IPS-20b (cell line): Measurements from ENCODE around the gene ATP5MC3.

ENCODE experiments used
- H3K27ac ChIP-seq: one replicate; pipeline ENCODE4 v1.5.1; 2013; ENCODE audit warnings: low read length
- H3K27me3 ChIP-seq: 2 replicates; pipeline ENCODE4 v1.6.1; 2013; ENCODE audit warnings: mild to moderate bottlenecking, low read length, inconsistent platforms; ENCODE audit not compliant: insufficient read depth
- H3K36me3 ChIP-seq: 2 replicates; pipeline ENCODE4 v1.6.1; 2013; ENCODE audit warnings: low read depth, mild to moderate bottlenecking, inconsistent platforms, low read length, moderate library complexity; ENCODE audit not compliant: insufficient read depth
- H3K4me1 ChIP-seq: 2 replicates; pipeline ENCODE4 v1.6.1; 2013; ENCODE audit warnings: mild to moderate bottlenecking, control low read depth, inconsistent platforms, low read length, moderate library complexity; ENCODE audit not compliant: insufficient read depth
- H3K4me3 ChIP-seq: 2 replicates; pipeline ENCODE4 v1.5.1; 2013; ENCODE audit warnings: mild to moderate bottlenecking, low read length, inconsistent platforms
- H3K9ac ChIP-seq: 2 replicates; pipeline ENCODE4 v1.6.1; 2013; ENCODE audit warnings: low read depth, mild to moderate bottlenecking, inconsistent platforms, low read length, moderate library complexity
- H3K9me3 ChIP-seq: 2 replicates; pipeline ENCODE4 v1.6.1; 2013; ENCODE audit warnings: mild to moderate bottlenecking, low read depth, low read length, inconsistent platforms; ENCODE audit not compliant: insufficient read depth

The ATP5MC3 gene

GRCh38 chr2:175143191-175143590 is 38.3 kb downstream of the ATP5MC3 start:
- H3K4me1 ChIP-seq, result no peaks in the 10 kb centered on the region
- peaks cover 38% of the 10 kb centered on the region for H3K36me3 ChIP-seq

GRCh38 chr2:175140332-175140731 is 41.2 kb downstream of the ATP5MC3 start:
- peaks cover 37% of the 10 kb centered on the region for H3K36me3 ChIP-seq

More at GRCh38 chr2:175143191-175143590, 38.3 kb downstream of the ATP5MC3 start:
- H3K27me3 ChIP-seq, result no peaks in the 10 kb centered on the region
- no peak overlapping the region for H3K27ac ChIP-seq
- no peak overlapping the region for H3K4me3 ChIP-seq
- H3K9ac ChIP-seq, result no peak overlapping the region
- no peaks in the 10 kb centered on the region for H3K9me3 ChIP-seq

GRCh38 chr2:175137793-175138192 is 43.7 kb downstream of the ATP5MC3 start:
- Histone ChIP-seq H3K4me3 (no peak overlapping the region), H3K9ac (no peak overlapping the region), H3K27ac (no peak overlapping the region), H3K9me3 (no peaks in the 10 kb centered on the region), H3K27me3 (no peaks in the 10 kb centered on the region), H3K4me1 (peaks cover 22% of the 10 kb centered on the region; the same call in 1 of the 2 replicates), H3K36me3 (peaks cover 50% of the 10 kb centered on the region)

More at GRCh38 chr2:175140332-175140731, 41.2 kb downstream of the ATP5MC3 start:
- H3K9ac ChIP-seq, result no peak overlapping the region
- no peak overlapping the region for H3K27ac ChIP-seq
- H3K27me3 ChIP-seq, result no peaks in the 10 kb centered on the region
- no peak overlapping the region for H3K4me3 ChIP-seq
- no peaks in the 10 kb centered on the region for H3K9me3 ChIP-seq
- H3K4me1 ChIP-seq, result peaks cover 19% of the 10 kb centered on the region; the same call in 1 of the 2 replicates

- H3K9ac ChIP-seq, result no peak overlapping the region
- peak overlapping the region; percentile 39 for H3K27ac ChIP-seq
- H3K27me3 ChIP-seq, result no peaks in the 10 kb centered on the region
- H3K36me3 ChIP-seq, result peaks cover 56% of the 10 kb centered on the region
- H3K4me1 ChIP-seq, result peaks cover 22% of the 10 kb centered on the region; the same call in 1 of the 2 replicates
- H3K4me3 ChIP-seq, result no peak overlapping the region; the same call in 1 of the 2 replicates
- no peaks in the 10 kb centered on the region for H3K9me3 ChIP-seq
These were observed 44.9 kb downstream of the ATP5MC3 start for GRCh38 chr2:175136334-175137215.

- Histone ChIP-seq H3K27ac (no peak overlapping the region), H3K4me3 (no peak overlapping the region; the same call in 1 of the 2 replicates), H3K4me1 (peaks cover 22% of the 10 kb centered on the region; the same call in 1 of the 2 replicates), H3K9me3 (no peaks in the 10 kb centered on the region), H3K27me3 (no peaks in the 10 kb centered on the region), H3K9ac (no peak overlapping the region), H3K36me3 (peaks cover 56% of the 10 kb centered on the region)
These were observed 45.6 kb downstream of the ATP5MC3 start for GRCh38 chr2:175135862-175136261.

- no peak overlapping the region for H3K27ac ChIP-seq
- H3K9ac ChIP-seq, result no peak overlapping the region
- peaks cover 22% of the 10 kb centered on the region; the same call in 1 of the 2 replicates for H3K4me1 ChIP-seq
- H3K9me3 ChIP-seq, result no peaks in the 10 kb centered on the region
- H3K27me3 ChIP-seq, result no peaks in the 10 kb centered on the region
- H3K36me3 ChIP-seq, result peaks cover 57% of the 10 kb centered on the region
- no peak overlapping the region for H3K4me3 ChIP-seq
These were observed 46.3 kb downstream of the ATP5MC3 start for GRCh38 chr2:175135177-175135576.

- Histone ChIP-seq H3K9me3 (no peaks in the 10 kb centered on the region), H3K27me3 (no peaks in the 10 kb centered on the region), H3K4me3 (no peak overlapping the region), H3K27ac (no peak overlapping the region), H3K36me3 (peaks cover 71% of the 10 kb centered on the region), H3K4me1 (peaks cover 13% of the 10 kb centered on the region; the same call in 1 of the 2 replicates), H3K9ac (no peak overlapping the region)
These were observed 50.3 kb downstream of the ATP5MC3 start for GRCh38 chr2:175131252-175131651.

- Histone ChIP-seq H3K4me3 (no peak overlapping the region), H3K36me3 (peaks cover 50% of the 10 kb centered on the region), H3K27me3 (no peaks in the 10 kb centered on the region), H3K27ac (no peak overlapping the region), H3K4me1 (no peaks in the 10 kb centered on the region), H3K9ac (no peak overlapping the region), H3K9me3 (no peaks in the 10 kb centered on the region)
These were observed 54.8 kb downstream of the ATP5MC3 start for GRCh38 chr2:175126661-175127060.
